ENCODE measurements around the gene TFAP2B.

TFAP2B gene

DNA sequence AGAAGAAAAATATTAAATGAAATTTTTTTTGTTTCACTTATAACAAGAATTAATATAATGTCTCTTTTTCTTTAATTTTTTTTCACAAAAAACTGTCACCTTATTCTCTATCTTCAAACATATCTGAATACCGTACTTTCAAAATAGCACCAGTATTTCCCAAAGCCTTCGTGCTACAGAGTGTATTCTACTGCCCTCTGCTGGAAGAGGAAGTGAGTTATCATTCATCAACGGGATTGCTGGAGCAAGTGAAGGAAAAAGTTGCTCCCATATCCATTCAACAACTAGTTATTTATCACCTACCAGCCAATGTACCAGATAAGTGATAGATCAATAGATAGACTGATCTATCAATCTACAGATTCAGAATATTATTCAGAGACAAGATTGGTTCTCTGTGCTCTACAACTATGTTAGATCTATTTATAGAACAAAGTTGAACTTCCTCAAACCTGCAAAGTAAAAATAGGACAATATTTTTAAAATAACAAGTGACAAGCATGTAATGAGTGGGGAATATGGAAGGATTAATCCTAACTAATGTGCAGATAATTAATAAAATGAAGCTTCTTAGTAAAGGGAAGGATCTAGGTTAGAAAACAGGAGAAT, 26.7 kb upstream of the TFAP2B start:
- TF ChIP-seq SIN3A (IDR thresholded peaks at IDR 0.05; ENCODE audit: borderline replicate concordance, insufficient read depth, low read length), result no peak
- TF ChIP-seq FOXP2 (optimal IDR thresholded peaks at IDR 0.05; ENCODE audit: borderline replicate concordance, extremely low read depth, extremely low read length, insufficient read depth), result no peak
- TF ChIP-seq TAF1 (IDR thresholded peaks at IDR 0.05; ENCODE audit: borderline replicate concordance, insufficient read depth, low read length), result no peak
- no peak for TF ChIP-seq POLR2AphosphoS5 (IDR thresholded peaks at IDR 0.05; ENCODE audit: low read depth, low read length)
- TF ChIP-seq, protein P1, sequence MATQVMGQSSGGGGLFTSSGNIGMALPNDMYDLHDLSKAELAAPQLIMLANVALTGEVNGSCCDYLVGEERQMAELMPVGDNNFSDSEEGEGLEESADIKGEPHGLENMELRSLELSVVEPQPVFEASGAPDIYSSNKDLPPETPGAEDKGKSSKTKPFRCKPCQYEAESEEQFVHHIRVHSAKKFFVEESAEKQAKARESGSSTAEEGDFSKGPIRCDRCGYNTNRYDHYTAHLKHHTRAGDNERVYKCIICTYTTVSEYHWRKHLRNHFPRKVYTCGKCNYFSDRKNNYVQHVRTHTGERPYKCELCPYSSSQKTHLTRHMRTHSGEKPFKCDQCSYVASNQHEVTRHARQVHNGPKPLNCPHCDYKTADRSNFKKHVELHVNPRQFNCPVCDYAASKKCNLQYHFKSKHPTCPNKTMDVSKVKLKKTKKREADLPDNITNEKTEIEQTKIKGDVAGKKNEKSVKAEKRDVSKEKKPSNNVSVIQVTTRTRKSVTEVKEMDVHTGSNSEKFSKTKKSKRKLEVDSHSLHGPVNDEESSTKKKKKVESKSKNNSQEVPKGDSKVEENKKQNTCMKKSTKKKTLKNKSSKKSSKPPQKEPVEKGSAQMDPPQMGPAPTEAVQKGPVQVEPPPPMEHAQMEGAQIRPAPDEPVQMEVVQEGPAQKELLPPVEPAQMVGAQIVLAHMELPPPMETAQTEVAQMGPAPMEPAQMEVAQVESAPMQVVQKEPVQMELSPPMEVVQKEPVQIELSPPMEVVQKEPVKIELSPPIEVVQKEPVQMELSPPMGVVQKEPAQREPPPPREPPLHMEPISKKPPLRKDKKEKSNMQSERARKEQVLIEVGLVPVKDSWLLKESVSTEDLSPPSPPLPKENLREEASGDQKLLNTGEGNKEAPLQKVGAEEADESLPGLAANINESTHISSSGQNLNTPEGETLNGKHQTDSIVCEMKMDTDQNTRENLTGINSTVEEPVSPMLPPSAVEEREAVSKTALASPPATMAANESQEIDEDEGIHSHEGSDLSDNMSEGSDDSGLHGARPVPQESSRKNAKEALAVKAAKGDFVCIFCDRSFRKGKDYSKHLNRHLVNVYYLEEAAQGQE (IDR thresholded peaks at IDR 0.05; ENCODE audit: insufficient read depth in 1 of 2, low read depth in 2 of 2, low read length in 2 of 2), result no peak

DNA sequence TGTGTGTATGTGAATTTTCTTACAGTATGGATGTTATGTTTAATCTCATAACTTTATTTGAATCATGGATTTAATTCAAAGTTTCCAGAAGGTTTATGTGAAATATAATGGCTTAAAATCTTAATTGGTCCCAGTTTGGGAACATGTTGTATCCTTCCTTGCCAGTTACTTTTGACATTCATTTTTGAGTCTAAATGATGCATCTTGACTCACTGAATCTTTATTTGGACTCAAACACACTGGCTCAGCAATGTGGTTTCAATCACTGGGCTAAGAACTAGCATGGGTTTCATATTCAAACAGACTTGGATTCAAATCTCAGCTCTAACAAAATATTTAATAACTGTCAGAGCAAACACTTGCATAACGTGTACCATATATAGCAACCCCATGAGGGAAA, 25.9 kb upstream of the TFAP2B start:
- TF ChIP-seq POLR2AphosphoS5 (IDR thresholded peaks at IDR 0.05; ENCODE audit: low read depth, low read length) (no peak), SIN3A (IDR thresholded peaks at IDR 0.05; ENCODE audit: borderline replicate concordance, insufficient read depth, low read length) (no peak), TAF1 (IDR thresholded peaks at IDR 0.05; ENCODE audit: borderline replicate concordance, insufficient read depth, low read length) (no peak), FOXP2 (optimal IDR thresholded peaks at IDR 0.05; ENCODE audit: borderline replicate concordance, extremely low read depth, extremely low read length, insufficient read depth) (no peak)
- TF ChIP-seq, protein P1 (IDR thresholded peaks at IDR 0.05; ENCODE audit: insufficient read depth in 1 of 2, low read depth in 2 of 2, low read length in 2 of 2), result no peak

DNA sequence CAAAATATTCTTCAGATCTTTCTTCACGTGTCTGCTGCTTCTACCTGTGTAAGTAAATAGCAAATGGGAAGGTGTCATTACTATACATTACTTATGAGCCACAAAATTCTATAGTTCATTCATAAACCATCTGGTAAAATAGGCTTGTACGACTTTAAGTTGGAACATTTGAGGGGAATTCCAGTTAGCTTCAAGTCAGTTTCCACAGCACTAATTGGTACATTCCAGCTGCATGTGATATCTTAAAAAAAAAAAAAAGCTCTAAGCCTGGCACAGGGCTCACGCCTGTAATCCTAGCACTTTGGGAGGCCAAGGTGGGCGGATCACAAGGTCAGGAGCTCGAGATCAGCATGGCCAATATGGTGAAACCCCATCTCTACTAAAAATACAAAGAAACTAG, 23.1 kb upstream of the TFAP2B start:
- TF ChIP-seq POLR2AphosphoS5 (IDR thresholded peaks at IDR 0.05; ENCODE audit: low read depth, low read length), result no peak
- no peak for TF ChIP-seq SIN3A (IDR thresholded peaks at IDR 0.05; ENCODE audit: borderline replicate concordance, insufficient read depth, low read length)
- TF ChIP-seq, protein P1 (IDR thresholded peaks at IDR 0.05; ENCODE audit: insufficient read depth in 1 of 2, low read depth in 2 of 2, low read length in 2 of 2), result no peak
- TF ChIP-seq TAF1 (IDR thresholded peaks at IDR 0.05; ENCODE audit: borderline replicate concordance, insufficient read depth, low read length), result no peak
- TF ChIP-seq FOXP2 (optimal IDR thresholded peaks at IDR 0.05; ENCODE audit: borderline replicate concordance, extremely low read depth, extremely low read length, insufficient read depth), result no peak

DNA sequence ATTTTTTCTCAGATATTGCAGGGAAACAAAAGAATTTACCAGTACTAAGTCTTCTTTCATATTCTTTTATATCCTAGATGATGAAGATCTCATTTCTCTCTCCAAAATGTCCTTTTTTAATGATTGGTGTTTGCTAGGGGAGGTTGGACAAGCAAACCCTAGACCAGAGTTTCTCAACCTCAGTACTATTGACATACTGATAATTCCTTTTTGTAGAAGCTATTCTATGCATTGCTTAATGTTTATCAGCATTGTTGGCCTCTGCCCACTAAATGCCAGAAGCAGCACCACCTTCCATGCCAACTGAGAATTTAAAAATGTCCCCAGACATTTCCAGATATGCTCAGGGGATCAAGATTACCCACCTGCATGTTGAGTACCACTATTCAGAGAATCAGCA, 14.4 kb upstream of the TFAP2B start:
- no peak for TF ChIP-seq FOXP2 (optimal IDR thresholded peaks at IDR 0.05; ENCODE audit: borderline replicate concordance, extremely low read depth, extremely low read length, insufficient read depth)

DNA sequence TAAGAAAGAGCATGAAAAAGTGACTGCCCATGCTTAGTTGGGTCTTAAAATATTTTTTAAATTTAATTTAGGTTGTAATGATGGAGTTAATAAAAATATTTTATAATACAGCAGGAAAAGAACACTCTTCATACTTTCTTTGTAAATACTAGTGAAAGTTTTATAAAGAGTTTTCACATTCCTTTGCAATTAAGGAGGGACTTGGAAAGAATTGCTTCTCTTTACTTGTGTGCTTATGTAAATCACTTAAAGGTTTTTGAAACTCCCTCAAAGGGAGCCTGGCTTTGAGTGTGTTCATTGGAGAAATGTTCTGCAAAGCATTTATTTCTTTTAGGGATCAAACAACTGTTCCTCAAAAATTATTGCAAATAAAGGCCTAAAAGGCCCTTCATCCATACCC, 11.6 kb upstream of the TFAP2B start:
- TF ChIP-seq POLR2AphosphoS5 (IDR thresholded peaks at IDR 0.05; ENCODE audit: low read depth, low read length) (no peak), SIN3A (IDR thresholded peaks at IDR 0.05; ENCODE audit: borderline replicate concordance, insufficient read depth, low read length) (no peak), FOXP2 (optimal IDR thresholded peaks at IDR 0.05; ENCODE audit: borderline replicate concordance, extremely low read depth, extremely low read length, insufficient read depth) (no peak), TAF1 (IDR thresholded peaks at IDR 0.05; ENCODE audit: borderline replicate concordance, insufficient read depth, low read length) (no peak)
- TF ChIP-seq, protein P1 (IDR thresholded peaks at IDR 0.05; ENCODE audit: insufficient read depth in 1 of 2, low read depth in 2 of 2, low read length in 2 of 2), result no peak

Measured in PFSK-1 (cell line).